Esophagus squamous epithelium (tissue), 5 donors: ENCODE results near the gene MNAT1. TPM values are rescaled to one million over a fixed set of nuclear protein-coding genes. Genes with fewer than 3 reads are reported as not detected.

Experiments
- DNase-seq: peaks from one replicate; lab custom pipeline; 2025; lab: John Stamatoyannopoulos, UW
- H3K27ac ChIP-seq, 4 donors: fragments of 200-600 bp; sonication (generic); one replicate each; pipeline ENCODE4 v1.5.1; 2016 to 2019; ENCODE audit warnings: mild to moderate bottlenecking in 1 of 4
- H3K27me3 ChIP-seq, 4 donors: fragments of 200-600 bp; sonication (generic); 1 replicate in 3 of 4; 2 replicates in 1 of 4; pipeline versions ENCODE4 v1.5.1 to v1.6.0; 2017 to 2021; ENCODE audit warnings: antibody characterized with exemption in 1 of 4
- H3K36me3 ChIP-seq, 3 donors: fragments of 200-600 bp; sonication (generic); one replicate each; pipeline ENCODE4 v1.5.1; 2016 to 2019
- H3K4me1 ChIP-seq, 3 donors: fragments of 200-600 bp; sonication (generic); one replicate each; pipeline ENCODE4 v1.5.1; 2017 to 2019
- H3K4me3 ChIP-seq, 4 donors: fragments of 200-600 bp; sonication (generic); 1 replicate in 3 of 4; 2 replicates in 1 of 4; pipeline ENCODE4 v1.5.1; 2016 to 2019; ENCODE audit warnings: mild to moderate bottlenecking in 2 of 4, moderate library complexity in 1 of 4
- H3K9me3 ChIP-seq, 3 donors: fragments of 200-600 bp; sonication (generic); one replicate each; pipeline ENCODE4 v1.5.1; 2016 to 2019
- CTCF ChIP-seq, 6 experiments: fragments of 450-650 bp in 4 of 6; fragments of 200-600 bp in 2 of 6; sonication (generic) in 2 of 6; IDR thresholded peaks; one replicate each; pipeline ENCODE4 v1.5.1; 2016 to 2019; ENCODE audit warnings: antibody characterized with exemption in 6 of 6, mild to moderate bottlenecking in 4 of 6, moderate library complexity in 4 of 6
- POLR2A ChIP-seq, 4 donors: fragments of 450-650 bp; IDR thresholded peaks; one replicate each; pipeline ENCODE4 v1.6.1; 2017; ENCODE audit warnings: antibody characterized with exemption in 4 of 4, mild to moderate bottlenecking in 4 of 4, moderate library complexity in 3 of 4
- WGBS, 2 donors: methylation state at CpG; one replicate each; pipeline ENCODE4 v1.1.5; 2018; 5-methylcytosine and 5-hydroxymethylcytosine counted together
- intact Hi-C: fragments of 100-400 bp; cut with DNase I; formaldehyde crosslinking; loops from one replicate; pipeline ENCODE4 v1.15.0; 2022
- total RNA-seq, 4 donors: library from RNA; depleted of rRNA; stranded (reverse); fragments of >200 nt; gene quantifications; one replicate each; pipeline ENCODE4 v1.1.0, GENCODE V29; 2016
- donor health status: DM: yes; HTN: yes; CAD: no.

The MNAT1 gene
- total RNA-seq, 4 donors from 2014 or later = 16.7 to 39.1 (median 24.4) TPM

GRCh38 chr14:60807247-60807646 lies 72.7 kb downstream of the MNAT1 start:
- Histone ChIP-seq H3K27me3 (no peaks in the 10 kb centered on the region), H3K4me3 (no peak overlapping the region), H3K4me1 (no peaks in the 10 kb centered on the region), H3K27ac (no peak overlapping the region), H3K9me3 (no peaks in the 10 kb centered on the region), H3K36me3 (peaks cover 0 to 11% (median 0%) of the 10 kb centered on the region in 3 donors)
- TF ChIP-seq POLR2A (IDR thresholded peaks at IDR 0.05) (no peak), CTCF (IDR thresholded peaks at IDR 0.05) (no peak)
- WGBS, 2 donors = 92% methylated on average over 2 of the region's 2 CpGs
- no peak for DNase-seq
- intact Hi-C loops = no loop called here

- intact Hi-C loops = no loop called here
- Histone ChIP-seq H3K9me3 (no peaks in the 10 kb centered on the region), H3K27me3 (no peaks in the 10 kb centered on the region), H3K27ac (no peak overlapping the region), H3K4me3 (no peak overlapping the region), H3K36me3 (peaks cover 0 to 18% (median 0%) of the 10 kb centered on the region in 3 donors), H3K4me1 (no peaks in the 10 kb centered on the region)
- 93% methylated on average over 3 of the region's 3 CpGs for whole genome bisulfite sequencing, 2 donors
- TF ChIP-seq CTCF (IDR thresholded peaks at IDR 0.05) = no peak
- no peak for TF ChIP-seq POLR2A (IDR thresholded peaks at IDR 0.05)
- no peak for DNase-seq
These were observed 73.4 kb downstream of the MNAT1 start for GRCh38 chr14:60807971-60808370.

GRCh38 chr14:60812987-60813386 lies 78.4 kb downstream of the MNAT1 start:
- no peaks in the 10 kb centered on the region for H3K27me3 ChIP-seq
- intact Hi-C loops = no loop called here
- no peaks in the 10 kb centered on the region for H3K4me1 ChIP-seq
- no peak for DNase-seq
- 100% methylated on average over 1 to 2 of the region's 7 CpGs for WGBS, 2 donors
- H3K27ac ChIP-seq = no peak overlapping the region
- TF ChIP-seq CTCF (IDR thresholded peaks at IDR 0.05) = no peak
- TF ChIP-seq POLR2A (IDR thresholded peaks at IDR 0.05) = no peak
- no peaks in the 10 kb centered on the region for H3K9me3 ChIP-seq
- no peak overlapping the region for H3K4me3 ChIP-seq
- peaks cover 0 to 29% (median 0%) of the 10 kb centered on the region in 3 donors for H3K36me3 ChIP-seq

GRCh38 chr14:60815371-60815770 lies 80.8 kb downstream of the MNAT1 start:
- H3K36me3 ChIP-seq = peaks cover 0 to 39% (median 0%) of the 10 kb centered on the region in 3 donors
- no peak overlapping the region for H3K27ac ChIP-seq
- no peaks in the 10 kb centered on the region for H3K27me3 ChIP-seq
- no peaks in the 10 kb centered on the region for H3K9me3 ChIP-seq
- TF ChIP-seq POLR2A (IDR thresholded peaks at IDR 0.05) (no peak), CTCF (IDR thresholded peaks at IDR 0.05) (no peak)
- intact Hi-C loops = no loop called here
- H3K4me1 ChIP-seq = no peaks in the 10 kb centered on the region
- WGBS, 2 donors = 86 to 95% methylated on average over 4 of the region's 4 CpGs
- no peak for DNase-seq
- H3K4me3 ChIP-seq = no peak overlapping the region

- Histone ChIP-seq H3K27ac (no peak overlapping the region), H3K4me1 (no peaks in the 10 kb centered on the region), H3K27me3 (no peaks in the 10 kb centered on the region), H3K4me3 (no peak overlapping the region), H3K36me3 (peaks cover 0 to 38% (median 0%) of the 10 kb centered on the region in 3 donors), H3K9me3 (no peaks in the 10 kb centered on the region)
- WGBS, 2 donors = 44 to 65% methylated on average over 1 of the region's 1 CpG
- intact Hi-C loops = no loop called here
- TF ChIP-seq POLR2A (IDR thresholded peaks at IDR 0.05) = no peak
- TF ChIP-seq CTCF (IDR thresholded peaks at IDR 0.05) = no peak
- DNase-seq = no peak
These were observed 82.6 kb downstream of the MNAT1 start for GRCh38 chr14:60817113-60817512.
